ENCODE results near the gene TSPAN4.

TSPAN4 gene

GRCh38 chr11:880447-880846 lies 37.8 kb downstream of the TSPAN4 start:
- Histone ChIP-seq H3K27me3 (ENCODE audit: insufficient read depth, poor library complexity, severe bottlenecking) (no peaks in the 10 kb centered on the region), H3K27ac (replicated peaks) (no peak overlapping the region), H3K4me3 (replicated peaks; ENCODE audit: insufficient read depth, low read length) (no peak overlapping the region)
- no peak for TF ChIP-seq GABPA (IDR thresholded peaks at IDR 0.05; ENCODE audit: low read depth)
- TF ChIP-seq REST (IDR thresholded peaks at IDR 0.05; ENCODE audit: insufficient replicate concordance, low read depth), result no peak
- TF ChIP-seq CTCF (IDR thresholded peaks at IDR 0.05; ENCODE audit: insufficient read depth, low read length), result no peak
- no peak for TF ChIP-seq SPI1 (IDR thresholded peaks at IDR 0.05; ENCODE audit: borderline replicate concordance, low read depth)
- no peak for TF ChIP-seq POLR2AphosphoS5 (IDR thresholded peaks at IDR 0.05; ENCODE audit: low read depth)
- DNase-seq (ENCODE audit: low read depth in 1 of 2, low spot score in 1 of 2), result no peak

GRCh38 chr11:882596-882995 lies 39.9 kb downstream of the TSPAN4 start:
- Histone ChIP-seq H3K27ac (replicated peaks) (no peak overlapping the region), H3K4me3 (replicated peaks; ENCODE audit: insufficient read depth, low read length) (no peak overlapping the region), H3K27me3 (ENCODE audit: insufficient read depth, poor library complexity, severe bottlenecking) (no peaks in the 10 kb centered on the region)
- DNase-seq (ENCODE audit: low read depth in 1 of 2, low spot score in 1 of 2), result no peak
- TF ChIP-seq POLR2AphosphoS5 (IDR thresholded peaks at IDR 0.05; ENCODE audit: low read depth), result no peak
- TF ChIP-seq SPI1 (IDR thresholded peaks at IDR 0.05; ENCODE audit: borderline replicate concordance, low read depth), result no peak
- TF ChIP-seq REST (IDR thresholded peaks at IDR 0.05; ENCODE audit: insufficient replicate concordance, low read depth), result no peak
- TF ChIP-seq GABPA (IDR thresholded peaks at IDR 0.05; ENCODE audit: low read depth), result no peak
- TF ChIP-seq CTCF (IDR thresholded peaks at IDR 0.05; ENCODE audit: insufficient read depth, low read length), result no peak

DNA sequence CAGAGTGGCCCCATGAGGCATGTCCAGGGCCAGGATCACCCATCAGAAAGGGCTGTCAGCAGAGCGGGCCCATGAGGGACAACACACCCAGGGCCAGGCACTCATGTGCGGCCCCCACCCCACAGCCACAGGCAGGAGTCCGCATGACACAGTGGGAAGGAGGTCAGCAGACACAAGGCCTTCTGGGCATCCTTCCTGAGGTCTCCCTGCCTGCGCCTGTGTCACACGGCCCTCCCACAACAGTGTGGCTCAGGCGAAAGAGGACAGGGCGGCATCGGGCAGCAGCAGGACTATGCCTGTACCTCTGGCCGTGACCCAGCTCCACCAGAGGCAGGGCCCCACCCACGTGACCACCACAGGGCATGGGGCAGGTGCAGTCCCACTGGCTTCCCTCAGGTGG lies 40.9 kb downstream of the TSPAN4 start:
- Histone ChIP-seq H3K27me3 (ENCODE audit: insufficient read depth, poor library complexity, severe bottlenecking) (no peaks in the 10 kb centered on the region), H3K4me3 (replicated peaks; ENCODE audit: insufficient read depth, low read length) (no peak overlapping the region), H3K27ac (replicated peaks) (no peak overlapping the region)
- no peak for DNase-seq (ENCODE audit: low read depth in 1 of 2, low spot score in 1 of 2)
- TF ChIP-seq CTCF (IDR thresholded peaks at IDR 0.05; ENCODE audit: insufficient read depth, low read length), result no peak
- no peak for TF ChIP-seq GABPA (IDR thresholded peaks at IDR 0.05; ENCODE audit: low read depth)

- Histone ChIP-seq H3K27me3 (ENCODE audit: insufficient read depth, poor library complexity, severe bottlenecking) (no peaks in the 10 kb centered on the region), H3K4me3 (replicated peaks; ENCODE audit: insufficient read depth, low read length) (no peak overlapping the region), H3K27ac (replicated peaks) (no peak overlapping the region)
- DNase-seq (ENCODE audit: low read depth in 1 of 2, low spot score in 1 of 2), result no peak
- TF ChIP-seq CTCF (IDR thresholded peaks at IDR 0.05; ENCODE audit: insufficient read depth, low read length) (no peak), GABPA (IDR thresholded peaks at IDR 0.05; ENCODE audit: low read depth) (no peak), REST (IDR thresholded peaks at IDR 0.05; ENCODE audit: insufficient replicate concordance, low read depth) (no peak), SPI1 (IDR thresholded peaks at IDR 0.05; ENCODE audit: borderline replicate concordance, low read depth) (no peak), POLR2AphosphoS5 (IDR thresholded peaks at IDR 0.05; ENCODE audit: low read depth) (no peak)
These were observed 42.0 kb downstream of the TSPAN4 start for GRCh38 chr11:884578-885070.
